NCI-H1436 (cell line): ENCODE data around the gene ESR1.

Experiments used
- DNase-seq: peaks from one replicate; lab custom pipeline; 2025; lab: John Stamatoyannopoulos, UW

The ESR1 gene

GRCh38 chr6:152173957-152174356, 366.5 kb downstream of the ESR1 start:
- DNase-seq = no peak

- no peak for DNase-seq
Observed at GRCh38 chr6:152176268-152176667, 368.8 kb downstream of the ESR1 start.
